GM19395 (cell line): ENCODE measurements around the gene ZKSCAN4.

ENCODE experiments used
- ATAC-seq: cut with Tn5 transposase; IDR thresholded peaks from one replicate; pipeline ENCODE4 v1.9.1; 2021; ENCODE audit warnings: mild to moderate bottlenecking, moderate library complexity; ENCODE audit not compliant: unreplicated experiment

Gene ZKSCAN4

DNA sequence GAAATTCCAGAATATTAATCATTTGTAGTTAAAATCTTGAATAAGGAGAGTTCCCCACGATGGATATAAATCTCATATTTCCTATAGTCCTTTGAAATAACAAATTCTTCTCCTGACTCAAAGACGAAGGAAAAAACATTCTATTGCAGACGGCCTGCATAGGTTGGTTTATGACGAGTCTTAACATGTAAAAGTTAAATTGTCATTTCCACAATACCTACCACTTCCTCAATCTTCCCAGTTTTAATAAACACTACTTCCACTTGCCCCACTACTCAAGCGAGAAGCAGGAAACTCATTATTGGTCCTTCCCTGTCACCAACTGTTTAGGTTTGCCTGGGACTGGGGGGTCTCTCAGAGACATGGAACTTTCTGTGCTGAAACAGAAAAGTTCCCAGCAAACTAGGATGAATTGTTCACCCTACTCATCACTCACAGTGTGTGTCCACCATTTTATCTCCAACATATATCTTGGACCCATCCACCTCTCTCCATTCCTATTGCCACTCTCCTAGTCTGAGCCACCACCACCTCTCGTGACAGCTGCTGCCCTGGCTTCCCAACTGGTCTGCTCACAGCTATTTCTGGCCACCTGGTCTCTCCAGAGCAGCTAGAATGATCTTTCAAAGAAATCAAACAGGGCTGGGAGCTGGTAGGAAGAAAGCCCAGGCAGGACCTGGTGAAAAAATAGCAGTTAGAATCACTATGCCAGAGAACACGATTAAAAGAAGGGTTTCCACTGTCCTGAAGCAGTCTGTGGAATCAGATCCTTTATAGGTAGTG, 42.1 kb downstream of the ZKSCAN4 start:
- no peak for ATAC-seq

DNA sequence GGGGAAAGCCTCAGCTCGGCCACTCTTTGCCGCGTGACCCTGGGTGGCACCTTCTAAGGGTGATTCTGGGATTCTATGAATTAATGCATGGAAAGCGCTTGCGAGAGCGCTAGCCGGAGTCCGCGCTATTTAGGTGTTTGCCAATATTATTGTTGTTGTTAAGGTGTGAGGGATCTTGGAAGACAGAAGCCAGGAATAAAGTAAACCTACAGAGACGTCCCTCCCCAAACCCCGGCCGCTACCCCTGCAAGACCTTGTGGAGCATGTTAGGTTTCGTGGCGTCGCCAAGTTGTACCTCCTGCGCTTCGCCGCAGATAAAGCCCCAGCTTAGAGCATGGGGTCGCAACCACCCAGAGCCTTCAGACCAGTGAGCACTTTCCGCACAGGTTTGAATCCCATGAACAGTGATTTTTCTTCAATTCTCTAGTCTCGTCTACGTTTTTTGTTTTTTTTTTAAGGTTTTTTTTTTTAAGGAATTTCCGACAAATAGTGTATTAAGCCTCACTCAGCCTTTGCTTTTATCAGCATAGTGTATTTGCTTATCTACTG, 43.9 kb downstream of the ZKSCAN4 start:
- no peak for ATAC-seq

DNA sequence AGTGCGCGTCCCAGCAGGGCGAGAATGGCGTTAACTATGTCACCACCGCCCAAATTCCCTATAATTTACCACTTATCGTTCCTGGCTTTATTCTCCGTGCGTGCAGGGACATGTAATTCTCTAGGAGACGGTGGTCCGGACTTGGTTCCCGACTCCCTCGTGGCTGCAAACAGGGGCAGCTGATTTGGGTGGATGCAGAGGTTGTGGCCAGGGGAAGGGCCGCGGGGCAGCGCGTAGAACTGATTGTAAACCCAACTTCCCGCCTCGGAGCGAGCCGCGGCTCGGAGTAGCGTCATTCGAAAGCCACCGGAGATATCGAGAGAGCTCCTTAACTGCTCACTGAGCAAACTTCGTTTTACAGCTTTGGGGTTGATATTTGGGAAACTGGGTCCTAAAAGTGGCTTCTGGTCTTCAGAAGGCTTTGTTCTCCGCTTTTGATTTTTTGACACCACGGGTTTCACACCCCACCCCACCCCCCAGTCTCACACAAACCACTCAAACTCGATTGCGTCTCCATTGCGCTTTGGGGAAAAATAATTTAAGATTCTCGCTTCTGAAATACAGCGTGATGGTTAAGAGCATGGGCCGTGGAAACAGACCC, 44.5 kb downstream of the ZKSCAN4 start:
- no peak for ATAC-seq

DNA sequence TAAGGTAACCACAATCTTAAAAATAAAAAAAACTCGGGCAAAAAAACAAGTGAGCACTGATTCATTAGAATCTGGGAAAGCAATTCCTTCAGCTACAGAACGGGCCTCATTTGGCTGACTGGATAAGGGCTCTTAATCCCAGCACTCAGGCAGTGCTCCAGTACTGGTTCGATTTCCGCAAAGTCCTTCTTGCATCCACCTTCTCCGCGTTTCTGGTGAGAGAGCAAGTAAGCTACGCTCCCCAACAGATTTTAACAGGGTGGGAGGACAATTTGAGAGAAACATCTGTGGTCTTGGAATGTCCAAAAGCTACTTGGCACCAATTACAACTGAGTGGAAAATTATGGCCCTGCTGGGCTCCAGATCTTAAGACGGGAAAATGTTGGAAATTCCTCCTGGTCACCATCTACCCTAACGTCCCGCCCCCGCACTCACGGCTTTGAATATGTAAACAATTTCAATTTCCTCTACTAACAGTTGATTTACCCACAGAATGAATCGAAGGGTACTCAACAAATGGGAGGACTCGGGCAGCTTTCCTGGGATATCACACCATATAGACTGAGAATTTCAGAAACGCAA, 45.0 kb downstream of the ZKSCAN4 start:
- no peak for ATAC-seq

DNA sequence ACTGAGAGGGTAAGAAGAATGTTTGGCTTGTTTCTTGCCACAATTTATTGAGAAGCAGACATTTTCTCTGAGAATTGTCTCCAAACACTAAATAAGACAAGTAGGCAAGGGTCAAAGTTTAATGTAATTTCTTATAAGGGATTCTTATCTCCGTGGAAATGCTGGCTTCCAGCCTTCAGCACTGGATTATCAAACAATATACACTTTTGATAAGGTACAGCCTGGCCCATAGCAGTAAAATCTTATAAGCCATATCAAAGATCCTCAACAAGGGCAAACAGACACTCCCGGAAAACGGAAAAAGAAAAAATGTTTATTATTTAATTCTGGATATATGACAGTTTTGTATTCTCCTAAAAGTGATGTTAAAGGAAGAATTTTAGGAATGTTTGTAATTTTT, 45.5 kb downstream of the ZKSCAN4 start:
- no peak for ATAC-seq

DNA sequence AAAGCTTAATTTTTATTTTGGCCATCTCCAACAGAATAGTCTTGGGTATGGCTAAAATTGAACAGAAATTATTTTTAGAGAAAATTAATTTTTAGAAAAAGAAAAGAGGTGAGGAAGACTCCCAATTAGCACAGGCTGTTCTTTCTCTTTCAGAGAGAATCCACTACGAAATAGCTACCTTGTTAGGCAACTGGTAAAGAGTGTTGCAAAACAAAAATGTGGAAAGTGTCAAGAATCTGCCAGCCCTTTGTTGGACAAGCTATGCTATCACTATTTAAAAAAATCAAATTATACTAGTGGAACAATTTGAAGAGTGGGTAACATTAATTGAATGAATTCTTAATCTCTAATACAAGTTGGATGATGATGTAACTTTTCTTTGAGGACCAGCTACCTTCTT, 46.2 kb downstream of the ZKSCAN4 start:
- no peak for ATAC-seq

DNA sequence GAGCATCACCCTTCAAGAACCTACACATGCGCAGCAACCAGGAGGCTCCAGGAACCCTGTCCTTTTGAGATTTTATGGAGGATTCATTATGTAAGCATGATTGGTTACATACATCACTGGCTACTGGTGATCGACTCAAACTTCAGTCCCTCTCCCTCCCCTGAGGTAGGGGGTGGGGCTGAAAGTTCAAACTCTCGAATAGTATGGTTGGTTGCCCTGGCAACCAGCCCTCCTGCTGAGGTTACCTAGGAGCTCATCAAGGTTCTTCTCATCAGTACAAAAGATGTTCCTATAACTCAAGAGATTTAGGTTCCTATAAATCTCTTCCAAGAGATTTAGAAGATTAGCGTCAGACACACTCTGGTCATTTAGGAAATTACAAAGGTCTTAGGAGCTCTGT, 48.9 kb downstream of the ZKSCAN4 start:
- ATAC-seq: no peak

DNA sequence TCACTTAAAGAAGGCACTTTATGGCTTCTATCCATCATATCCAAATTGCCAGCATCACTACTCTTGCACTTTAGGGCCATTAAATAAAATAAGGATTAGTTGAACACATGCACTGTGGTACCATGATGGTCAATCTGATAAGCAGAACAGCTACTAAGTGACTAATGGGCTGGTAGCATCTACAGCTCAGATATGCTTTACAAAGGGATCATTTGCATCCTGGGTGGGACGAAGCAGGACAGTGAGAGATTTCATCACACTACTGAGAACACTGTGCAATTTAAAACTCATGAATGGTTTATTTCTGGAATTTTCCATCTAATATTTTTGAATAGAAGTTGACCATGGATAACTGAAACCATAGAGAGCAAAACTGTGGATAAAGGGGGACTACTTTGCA, 52.0 kb downstream of the ZKSCAN4 start:
- no peak for ATAC-seq
